ENCODE measurements around the gene CEP57L1. TPM values are rescaled to one million over a fixed set of nuclear protein-coding genes. Genes with fewer than 3 reads are reported as not detected.
"Not testable (repeated sequence)": the region's sequence is repeated elsewhere in the genome, so short reads cannot be mapped to it uniquely, and the experiment has no call there.

Gene CEP57L1
- total RNA-seq, 1 donor from 2014 or later, result 25.4 TPM

DNA sequence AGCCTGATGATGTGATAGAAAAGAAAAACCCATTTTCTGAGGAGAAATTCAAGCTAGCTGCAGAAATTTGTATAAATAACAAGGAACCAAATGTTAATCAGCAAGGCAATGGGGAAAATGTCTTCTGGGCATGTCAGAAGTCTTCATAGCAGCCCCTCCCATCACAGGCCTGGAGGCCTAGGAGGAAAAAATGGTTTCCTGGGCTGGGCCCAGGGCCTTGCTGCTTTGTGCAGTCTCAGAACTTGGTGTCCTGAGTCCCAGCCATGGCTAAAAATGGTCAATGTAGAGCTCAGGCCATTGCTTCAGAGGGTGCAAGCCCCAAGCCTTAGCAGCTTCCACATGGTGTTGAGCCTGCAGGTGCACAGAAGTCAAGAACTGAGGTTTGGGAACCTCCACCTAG is 96.1 kb downstream of the CEP57L1 start:
- H3K4me3 Mint-ChIP-seq (ENCODE audit: low read depth); intact Hi-C loops (cut with micrococcal nuclease); H3K4me1 Mint-ChIP-seq (ENCODE audit: low read depth); DNase-seq (ENCODE audit: low spot score); H3K27me3 Mint-ChIP-seq (ENCODE audit: low read depth); H3K27ac Mint-ChIP-seq: not testable (repeated sequence)
- peaks cover 24% of the 10 kb centered on the region for H3K9me3 Mint-ChIP-seq
- H3K36me3 Mint-ChIP-seq (ENCODE audit: low read depth), result peaks cover 13% of the 10 kb centered on the region

- Mint-ChIP-seq H3K9me3 (peaks cover 24% of the 10 kb centered on the region), H3K4me3 (ENCODE audit: low read depth) (no peak overlapping the region), H3K27ac (no peak overlapping the region), H3K27me3 (ENCODE audit: low read depth) (no peaks in the 10 kb centered on the region), H3K36me3 (ENCODE audit: low read depth) (peaks cover 13% of the 10 kb centered on the region), H3K4me1 (ENCODE audit: low read depth) (peaks cover 2% of the 10 kb centered on the region)
- DNase-seq (ENCODE audit: low spot score), result no peak
- intact Hi-C loops (cut with micrococcal nuclease), result no loop called here
Measured at GRCh38 chr6:109192865-109193264, 97.6 kb downstream of the CEP57L1 start.

- H3K4me1 Mint-ChIP-seq (ENCODE audit: low read depth), result peaks cover 2% of the 10 kb centered on the region
- peaks cover 13% of the 10 kb centered on the region for H3K36me3 Mint-ChIP-seq (ENCODE audit: low read depth)
- no peaks in the 10 kb centered on the region for H3K27me3 Mint-ChIP-seq (ENCODE audit: low read depth)
- intact Hi-C loops (cut with micrococcal nuclease), result no loop called here
- H3K4me3 Mint-ChIP-seq (ENCODE audit: low read depth), result no peak overlapping the region
- peaks cover 24% of the 10 kb centered on the region for H3K9me3 Mint-ChIP-seq
- no peak for DNase-seq (ENCODE audit: low spot score)
- H3K27ac Mint-ChIP-seq, result no peak overlapping the region
Measured at GRCh38 chr6:109194880-109195279, 99.6 kb downstream of the CEP57L1 start.

GRCh38 chr6:109197061-109197460 is 101.8 kb downstream of the CEP57L1 start:
- Mint-ChIP-seq H3K27ac (no peak overlapping the region), H3K9me3 (peaks cover 13% of the 10 kb centered on the region), H3K4me1 (ENCODE audit: low read depth) (peaks cover 2% of the 10 kb centered on the region), H3K27me3 (ENCODE audit: low read depth) (no peaks in the 10 kb centered on the region), H3K36me3 (ENCODE audit: low read depth) (peaks cover 3% of the 10 kb centered on the region), H3K4me3 (ENCODE audit: low read depth) (no peak overlapping the region)
- intact Hi-C loops (cut with micrococcal nuclease), result no loop called here
- DNase-seq (ENCODE audit: low spot score), result no peak

DNA sequence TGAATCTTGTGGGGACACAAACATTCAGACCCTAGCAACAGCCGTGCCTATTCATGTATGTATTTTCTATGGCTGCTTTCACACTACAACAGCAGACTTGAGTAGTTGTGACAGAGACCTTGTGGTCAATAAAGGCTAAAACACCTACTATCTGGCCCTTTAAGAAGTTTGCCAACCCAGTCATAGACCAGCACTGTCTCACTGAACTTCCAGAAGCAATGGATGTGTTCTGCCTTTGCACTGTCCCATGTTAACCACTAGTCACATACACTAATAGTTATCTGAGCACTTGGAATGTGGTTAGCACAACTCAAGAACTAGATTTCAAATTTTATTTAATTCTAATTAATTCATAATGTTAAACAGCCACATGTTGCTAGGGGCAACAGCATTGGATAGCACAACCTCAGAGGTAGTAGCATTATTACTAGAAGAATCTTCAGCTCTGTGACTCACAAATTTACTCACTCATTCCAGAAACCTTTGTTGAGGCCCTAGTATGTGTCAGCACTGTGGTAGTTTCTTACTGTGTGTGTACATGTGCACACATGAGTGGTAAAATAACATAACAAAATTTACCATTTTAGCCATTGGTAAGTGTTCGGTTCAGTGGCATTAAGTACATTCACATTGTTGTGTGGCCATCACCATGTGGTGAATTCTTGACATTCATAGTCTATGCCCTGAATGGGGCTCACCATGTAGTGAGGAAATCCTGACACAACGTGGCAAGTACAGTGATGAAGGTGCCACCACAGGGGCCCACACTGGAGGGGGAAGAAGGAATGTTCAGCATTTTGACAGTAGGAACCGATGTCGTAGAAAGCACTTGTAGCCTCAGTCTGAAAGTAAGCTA is 107.3 kb downstream of the CEP57L1 start:
- H3K4me3 Mint-ChIP-seq (ENCODE audit: low read depth), result no peak overlapping the region
- no peak for DNase-seq (ENCODE audit: low spot score)
- intact Hi-C loops (cut with micrococcal nuclease), result loop anchor here (1.0 kb wide), 1 partner anchor 105 kb away; no protein-coding TSS in a partner anchor

GRCh38 chr6:109204511-109204910 is 109.2 kb downstream of the CEP57L1 start:
- DNase-seq (ENCODE audit: low spot score), result no peak
- Mint-ChIP-seq H3K9me3 (no peaks in the 10 kb centered on the region), H3K4me3 (ENCODE audit: low read depth) (no peak overlapping the region), H3K36me3 (ENCODE audit: low read depth) (no peaks in the 10 kb centered on the region), H3K27ac (no peak overlapping the region), H3K4me1 (ENCODE audit: low read depth) (peaks cover 5% of the 10 kb centered on the region), H3K27me3 (ENCODE audit: low read depth) (peaks cover 3% of the 10 kb centered on the region)
- intact Hi-C loops (cut with micrococcal nuclease), result no loop called here

More for the DNA sequence above, 107.3 kb downstream of the CEP57L1 start:
- Mint-ChIP-seq H3K4me1 (ENCODE audit: low read depth) (peaks cover 5% of the 10 kb centered on the region), H3K27ac (no peak overlapping the region), H3K36me3 (ENCODE audit: low read depth) (no peaks in the 10 kb centered on the region), H3K27me3 (ENCODE audit: low read depth) (no peaks in the 10 kb centered on the region), H3K9me3 (no peaks in the 10 kb centered on the region)

DNA sequence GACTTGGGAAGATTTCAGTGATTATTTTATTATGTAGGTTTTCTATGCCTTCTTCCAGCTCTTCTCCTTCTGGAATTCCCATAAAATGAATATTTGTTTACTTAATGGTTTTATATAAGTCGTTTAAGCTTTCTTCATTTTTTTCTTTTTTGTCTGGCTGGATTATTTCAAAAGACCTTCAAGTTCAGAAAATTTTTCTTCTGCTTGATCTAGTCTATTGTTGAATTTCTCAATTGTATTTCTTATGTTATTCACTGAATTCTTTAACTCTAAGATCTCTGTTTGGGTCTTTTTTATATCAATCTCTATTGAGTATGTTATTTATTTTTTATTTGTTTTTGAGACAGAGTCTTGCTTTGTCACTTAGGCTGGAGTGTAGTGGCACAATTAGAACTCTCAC is 117.4 kb downstream of the CEP57L1 start:
- Mint-ChIP-seq H3K4me1 (ENCODE audit: low read depth) (no peaks in the 10 kb centered on the region), H3K27ac (no peak overlapping the region), H3K27me3 (ENCODE audit: low read depth) (peaks cover 23% of the 10 kb centered on the region), H3K4me3 (ENCODE audit: low read depth) (no peak overlapping the region), H3K9me3 (peaks cover 18% of the 10 kb centered on the region), H3K36me3 (ENCODE audit: low read depth) (peaks cover 3% of the 10 kb centered on the region)
- intact Hi-C loops (cut with micrococcal nuclease), result no loop called here
- no peak for DNase-seq (ENCODE audit: low spot score)

Other genes with a start within 250 kb of the CEP57L1 start
- gene ARMC2, start 247.1 kb upstream of the CEP57L1 start, total RNA-seq, result 1.9 and 2.7 TPM in 2 replicates
- gene SESN1, start 661 bp upstream of the CEP57L1 start, total RNA-seq, result 7.3 and 8.4 TPM in 2 replicates